ENCODE data around the gene SSR4. TPM values are rescaled to one million over a fixed set of nuclear protein-coding genes. Genes with fewer than 3 reads are reported as not detected.

Gene SSR4
- total RNA-seq, 1 experiment from 2014 or later = 182 TPM

DNA sequence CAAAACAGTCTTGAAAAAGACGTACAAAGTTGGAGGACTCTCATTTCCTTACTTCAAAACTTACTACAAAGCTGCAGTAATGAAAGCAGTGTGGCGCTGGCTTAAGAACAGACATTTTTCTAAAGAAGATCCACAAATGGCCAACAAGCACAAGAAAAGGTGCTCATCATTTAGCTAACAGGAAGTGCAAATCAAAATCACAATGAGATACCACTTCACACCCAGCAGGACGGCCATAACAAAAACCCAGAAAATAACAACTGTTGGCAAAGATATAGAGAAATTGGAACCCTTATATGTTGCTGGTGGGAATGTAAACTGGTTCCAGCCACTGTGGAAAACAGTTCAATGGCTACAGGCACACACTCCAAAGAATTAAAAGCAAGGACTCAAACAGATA, 32.5 kb downstream of the SSR4 start:
- Histone ChIP-seq H4K20me1 (ENCODE audit: insufficient read depth) (no peaks in the 10 kb centered on the region), H3K9me2 (ENCODE audit: insufficient read depth) (no peaks in the 10 kb centered on the region), H3K9ac (ENCODE audit: low read length) (no peak overlapping the region), H2AFZ (ENCODE audit: low read depth, low read length, poor library complexity, severe bottlenecking) (no peak overlapping the region), H3K79me2 (ENCODE audit: insufficient read depth, low read length) (no peaks in the 10 kb centered on the region), H3K4me3 (replicated peaks in 1 of 2; ENCODE audit: low read depth in 1 of 2, low read length in 2 of 2) (no peak overlapping the region), H3K36me3 (ENCODE audit: control insufficient read depth in 1 of 2, insufficient read depth in 2 of 2, low read length in 2 of 2) (no peaks in the 10 kb centered on the region), H3K27ac (ENCODE audit: low read depth, low read length) (no peak overlapping the region), H3K27me3 (ENCODE audit: insufficient read depth, low read length) (no peaks in the 10 kb centered on the region), H3K4me2 (ENCODE audit: low read length) (no peak overlapping the region), H3K9me3 (ENCODE audit: control insufficient read depth in 1 of 2, insufficient read depth in 1 of 2, low read depth in 1 of 2, low read length in 2 of 2) (no peaks in the 10 kb centered on the region), H3K4me1 (ENCODE audit: control insufficient read depth in 1 of 2, insufficient read depth in 2 of 2, low read length in 2 of 2) (peaks cover 0 to 13% of the 10 kb centered on the region in 2 experiments; a peak in 2 of 4 replicates)
- TF ChIP-seq, protein P1, sequence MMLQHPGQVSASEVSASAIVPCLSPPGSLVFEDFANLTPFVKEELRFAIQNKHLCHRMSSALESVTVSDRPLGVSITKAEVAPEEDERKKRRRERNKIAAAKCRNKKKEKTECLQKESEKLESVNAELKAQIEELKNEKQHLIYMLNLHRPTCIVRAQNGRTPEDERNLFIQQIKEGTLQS (IDR thresholded peaks at IDR 0.05) = no peak
- no peak for TF ChIP-seq YY1 (IDR thresholded peaks at IDR 0.05; ENCODE audit: extremely low read depth, insufficient replicate concordance, low read depth, low read length)
- no peak for TF ChIP-seq ELF1 (IDR thresholded peaks at IDR 0.05; ENCODE audit: borderline replicate concordance, low read depth)
- TF ChIP-seq SRF (IDR thresholded peaks at IDR 0.05; ENCODE audit: low read depth) = no peak
- TF ChIP-seq POLR2A (IDR thresholded peaks at IDR 0.05; ENCODE audit: borderline replicate concordance, extremely low read depth, insufficient read depth, insufficient read length) = no peak
- TF ChIP-seq EZH2 (IDR thresholded peaks at IDR 0.05) = no peak
- no peak for TF ChIP-seq SIN3A (IDR thresholded peaks at IDR 0.05; ENCODE audit: low read depth)
- TF ChIP-seq EZH2phosphoT487 (IDR thresholded peaks at IDR 0.05; ENCODE audit: borderline replicate concordance) = no peak
- no peak for TF ChIP-seq JUND (IDR thresholded peaks at IDR 0.05)
- no peak for TF ChIP-seq EGR1 (IDR thresholded peaks at IDR 0.05; ENCODE audit: low read depth)
- TF ChIP-seq POLR2AphosphoS5 (IDR thresholded peaks at IDR 0.05; ENCODE audit: low read depth, low read length) = no peak
- TF ChIP-seq, protein P2, sequence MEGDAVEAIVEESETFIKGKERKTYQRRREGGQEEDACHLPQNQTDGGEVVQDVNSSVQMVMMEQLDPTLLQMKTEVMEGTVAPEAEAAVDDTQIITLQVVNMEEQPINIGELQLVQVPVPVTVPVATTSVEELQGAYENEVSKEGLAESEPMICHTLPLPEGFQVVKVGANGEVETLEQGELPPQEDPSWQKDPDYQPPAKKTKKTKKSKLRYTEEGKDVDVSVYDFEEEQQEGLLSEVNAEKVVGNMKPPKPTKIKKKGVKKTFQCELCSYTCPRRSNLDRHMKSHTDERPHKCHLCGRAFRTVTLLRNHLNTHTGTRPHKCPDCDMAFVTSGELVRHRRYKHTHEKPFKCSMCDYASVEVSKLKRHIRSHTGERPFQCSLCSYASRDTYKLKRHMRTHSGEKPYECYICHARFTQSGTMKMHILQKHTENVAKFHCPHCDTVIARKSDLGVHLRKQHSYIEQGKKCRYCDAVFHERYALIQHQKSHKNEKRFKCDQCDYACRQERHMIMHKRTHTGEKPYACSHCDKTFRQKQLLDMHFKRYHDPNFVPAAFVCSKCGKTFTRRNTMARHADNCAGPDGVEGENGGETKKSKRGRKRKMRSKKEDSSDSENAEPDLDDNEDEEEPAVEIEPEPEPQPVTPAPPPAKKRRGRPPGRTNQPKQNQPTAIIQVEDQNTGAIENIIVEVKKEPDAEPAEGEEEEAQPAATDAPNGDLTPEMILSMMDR (IDR thresholded peaks at IDR 0.05 in 2 of 3, conservative IDR thresholded peaks at IDR 0.05 in 1 of 3; ENCODE audit: borderline replicate concordance in 1 of 3, insufficient read depth in 1 of 3, low read depth in 2 of 3, low read length in 2 of 3) = no peak
- DNase-seq (ENCODE audit: low read depth, low spot score) (no peak), ATAC-seq (no peak)
- POLR2A ChIA-PET = no interaction called here
- BruUV-seq (replicated peaks) = no TSS peak
- intact Hi-C loops (cut with micrococcal nuclease) = no loop called here
- RAD21 ChIA-PET (ENCODE audit: low non-redundant PET in 1 of 2, low total read pairs in 2 of 2, uncharacterized antibody in 2 of 2, unreplicated experiment in 2 of 2) = no interaction called here
- CTCF ChIA-PET = no interaction called here

Data from HCT116 (cell line).